ENCODE results near the gene ATP5PF. TPM values are rescaled to one million over a fixed set of nuclear protein-coding genes. Genes with fewer than 3 reads are reported as not detected.

The ATP5PF gene
- total RNA-seq, 4 donors from 2014 or later, result 15.9 to 108 (median 76.2) TPM

DNA sequence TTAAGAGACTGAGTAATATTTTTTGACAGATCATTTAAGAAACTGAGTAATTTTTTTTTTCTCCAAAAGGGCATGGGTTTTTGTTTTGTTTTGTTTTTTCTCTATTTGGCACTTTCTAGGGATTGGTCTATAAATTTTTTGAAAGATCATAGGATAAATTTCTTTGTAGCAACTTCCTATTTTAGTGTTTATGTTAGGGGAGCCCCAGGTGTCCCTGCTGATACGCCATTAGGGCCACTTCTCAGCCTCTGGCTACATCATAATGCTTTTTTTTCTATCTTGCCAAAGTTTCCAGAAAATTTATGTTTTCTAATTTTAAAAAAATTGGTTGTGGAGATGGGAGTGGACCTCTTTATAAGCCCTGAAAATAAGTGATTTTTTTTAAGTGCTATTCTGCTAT, 2.7 kb upstream of the ATP5PF start:
- intact Hi-C loops (cut with DNase I; ENCODE audit: low total_unique reads), result no loop called here
- Histone ChIP-seq H3K4me3 (no peak overlapping the region), H3K4me1 (no peaks in the 10 kb centered on the region), H3K27me3 (no peaks in the 10 kb centered on the region), H3K36me3 (no peaks in the 10 kb centered on the region), H3K9me3 (no peaks in the 10 kb centered on the region), H3K27ac (no peak overlapping the region)
- DNase-seq, result no peak
- TF ChIP-seq POLR2A (IDR thresholded peaks at IDR 0.05) (no peak), CTCF (IDR thresholded peaks at IDR 0.05) (no peak)

DNA sequence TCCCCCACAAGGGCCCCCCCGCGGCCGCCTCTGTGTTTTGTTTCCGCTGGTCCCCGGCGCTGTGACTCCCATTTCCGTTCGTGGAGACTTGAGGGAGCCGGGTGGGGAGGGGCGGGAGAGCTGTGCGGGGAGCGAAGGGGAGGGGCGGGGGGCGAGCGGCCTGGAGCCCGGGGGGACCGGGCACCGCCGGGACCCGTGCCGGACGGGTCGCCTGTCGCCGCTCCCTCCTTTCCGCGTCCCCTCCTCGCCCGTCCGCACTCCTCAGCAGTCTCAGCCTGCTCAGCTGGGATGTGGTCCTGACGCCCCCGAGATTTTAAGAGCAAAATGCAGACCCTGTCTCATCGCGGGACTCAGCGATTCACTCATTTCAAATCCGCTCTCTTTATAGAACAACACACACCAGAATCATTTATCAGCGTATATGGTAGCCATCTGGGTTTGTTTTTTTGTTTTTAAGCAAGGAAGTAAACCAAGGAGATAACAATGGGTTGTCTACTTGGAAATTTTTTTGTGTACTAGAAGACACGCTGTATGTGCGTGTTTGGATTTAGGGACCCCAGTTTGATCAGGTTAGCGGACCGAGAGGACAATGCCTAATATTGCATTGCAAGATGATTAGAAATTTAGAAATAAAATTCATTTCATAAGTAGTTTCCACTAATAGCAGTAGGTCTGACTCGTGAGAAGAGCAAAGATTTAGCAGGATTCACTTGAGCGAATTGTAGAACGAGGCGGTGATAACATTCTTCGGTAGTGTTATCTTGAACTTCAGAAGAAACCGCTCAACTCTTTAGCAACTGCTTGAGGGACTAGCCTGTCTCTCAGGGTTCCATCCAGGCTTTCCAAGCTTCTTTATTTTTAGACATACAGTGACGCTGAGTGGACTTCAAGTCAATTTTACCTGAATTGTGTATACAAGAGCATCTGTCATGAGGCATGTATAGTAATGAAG, 1.2 kb upstream of the ATP5PF start:
- intact Hi-C loops (cut with DNase I; ENCODE audit: low total_unique reads), result no loop called here
- Histone ChIP-seq H3K9me3 (no peaks in the 10 kb centered on the region), H3K4me1 (no peaks in the 10 kb centered on the region), H3K36me3 (no peaks in the 10 kb centered on the region), H3K27me3 (no peaks in the 10 kb centered on the region), H3K4me3 (peak overlapping the region; percentile 73 to 97), H3K27ac (peak overlapping the region; percentile 93 to 97)
- no peak for TF ChIP-seq POLR2A (IDR thresholded peaks at IDR 0.05)
- TF ChIP-seq CTCF (IDR thresholded peaks at IDR 0.05), result no peak
- peak; percentile 81 to 86 for DNase-seq

- H3K9me3 ChIP-seq, result no peaks in the 10 kb centered on the region
- TF ChIP-seq CTCF (IDR thresholded peaks at IDR 0.05), result no peak
- peak; percentile 64 to 73 for TF ChIP-seq POLR2A (IDR thresholded peaks at IDR 0.05)
- peak overlapping the region; percentile 93 to 97 for H3K27ac ChIP-seq
- no peaks in the 10 kb centered on the region for H3K36me3 ChIP-seq
- H3K27me3 ChIP-seq, result no peaks in the 10 kb centered on the region
- no peak for DNase-seq
- intact Hi-C loops (cut with DNase I; ENCODE audit: low total_unique reads), result no loop called here
- H3K4me3 ChIP-seq, result peak overlapping the region; percentile 73 to 97
- no peaks in the 10 kb centered on the region for H3K4me1 ChIP-seq
These were observed 125 bp downstream of the ATP5PF start for GRCh38 chr21:25734654-25734903.

- H3K36me3 ChIP-seq, result no peaks in the 10 kb centered on the region
- no peaks in the 10 kb centered on the region for H3K9me3 ChIP-seq
- intact Hi-C loops (cut with DNase I; ENCODE audit: low total_unique reads), result no loop called here
- peak overlapping the region; percentile 93 to 97 for H3K27ac ChIP-seq
- no peaks in the 10 kb centered on the region for H3K4me1 ChIP-seq
- no peak for DNase-seq
- no peaks in the 10 kb centered on the region for H3K27me3 ChIP-seq
- TF ChIP-seq CTCF (IDR thresholded peaks at IDR 0.05), result no peak
- TF ChIP-seq POLR2A (IDR thresholded peaks at IDR 0.05), result no peak
- peak overlapping the region; percentile 73 to 97 for H3K4me3 ChIP-seq
These were observed 648 bp downstream of the ATP5PF start for GRCh38 chr21:25733859-25734653.
